NCI-H774 (cell line): ENCODE measurements around the gene ARHGAP23.
"Not testable (repeated sequence)": the region's sequence is repeated elsewhere in the genome, so short reads cannot be mapped to it uniquely, and the experiment has no call there.

ENCODE experiments used
- DNase-seq: peaks from one replicate; lab custom pipeline; 2025; lab: John Stamatoyannopoulos, UW

Gene ARHGAP23

DNA sequence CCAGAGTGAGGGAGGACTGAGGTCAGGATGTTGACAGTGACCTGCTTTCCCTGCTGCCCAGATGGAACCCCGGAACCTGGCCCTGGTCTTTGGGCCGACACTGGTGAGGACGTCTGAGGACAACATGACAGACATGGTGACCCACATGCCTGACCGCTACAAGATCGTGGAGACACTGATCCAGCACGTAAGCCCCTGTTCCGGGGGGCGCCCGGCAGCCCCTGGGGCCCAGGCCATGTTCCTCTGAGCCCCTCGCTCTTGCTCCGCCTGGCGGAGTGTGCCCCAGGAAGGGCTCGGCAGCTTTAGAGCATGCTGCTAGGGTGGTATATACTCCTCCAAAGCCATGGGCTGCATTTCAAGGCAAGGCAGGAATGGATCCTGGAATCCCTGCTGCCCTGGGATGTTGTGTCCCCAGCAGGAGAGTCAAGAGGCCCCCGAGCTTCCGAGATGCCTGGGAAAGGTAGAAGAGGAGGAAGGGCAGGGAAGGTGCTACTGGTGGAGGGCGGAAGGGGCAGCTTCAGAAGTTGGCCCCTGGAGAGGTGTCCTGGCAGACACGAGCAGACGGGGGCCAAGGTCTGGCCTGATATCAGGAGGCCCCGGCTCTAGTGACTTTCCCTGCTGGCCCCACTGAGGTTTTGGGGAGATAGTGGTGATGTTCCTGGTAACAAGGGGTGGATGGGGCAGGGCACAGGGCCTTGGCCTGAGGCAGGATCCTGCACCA lies 63.2 kb downstream of the ARHGAP23 start:
- DNase-seq, result not testable (repeated sequence)

DNA sequence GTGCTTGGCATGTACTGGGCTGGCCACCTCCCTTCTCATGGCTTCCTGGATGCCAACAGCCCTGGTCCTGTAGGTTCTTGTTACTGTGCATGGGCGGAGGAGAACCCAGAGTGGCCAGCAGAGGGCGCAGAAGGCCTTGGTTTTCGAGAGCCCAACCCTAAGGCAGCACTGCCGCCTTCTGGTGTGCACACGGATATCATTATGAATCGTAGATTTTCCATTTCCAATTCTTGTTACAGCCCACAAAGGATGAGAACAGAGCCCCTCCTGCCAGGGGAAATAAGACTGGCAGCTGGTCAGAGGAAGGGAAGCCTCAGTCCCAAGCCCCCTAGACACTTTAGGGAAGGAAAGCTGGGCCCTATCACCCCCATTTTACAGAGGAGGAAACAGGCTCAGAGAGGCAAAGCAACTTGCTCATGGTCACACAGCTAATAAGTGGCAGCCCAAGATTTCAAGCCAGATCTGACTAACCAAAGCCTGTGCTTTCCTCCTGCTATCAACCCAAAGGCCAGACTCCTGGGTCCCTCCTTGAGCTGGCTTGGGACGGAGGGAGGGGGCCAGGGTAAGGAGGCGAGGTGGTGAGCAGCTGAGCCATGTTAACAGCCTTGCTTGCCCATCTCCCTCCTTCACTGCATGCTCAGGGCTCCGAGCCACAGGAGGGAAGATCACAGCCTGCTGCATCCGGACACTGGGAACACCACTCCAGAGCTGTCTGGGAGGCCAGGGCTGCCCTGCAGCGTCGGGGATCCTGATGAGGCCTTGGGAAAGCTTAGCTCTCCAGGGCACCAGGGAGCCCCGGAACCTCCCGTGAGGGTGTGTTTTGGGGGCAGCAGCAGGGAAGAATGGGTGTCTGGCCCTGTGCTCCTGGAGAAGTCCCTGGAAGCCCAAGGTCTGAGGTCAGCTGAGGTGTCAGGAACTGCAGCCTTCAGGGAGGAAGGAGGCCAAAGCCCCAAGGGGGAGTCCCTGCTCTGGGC lies 64.1 kb downstream of the ARHGAP23 start:
- DNase-seq, result peak; percentile 88

DNA sequence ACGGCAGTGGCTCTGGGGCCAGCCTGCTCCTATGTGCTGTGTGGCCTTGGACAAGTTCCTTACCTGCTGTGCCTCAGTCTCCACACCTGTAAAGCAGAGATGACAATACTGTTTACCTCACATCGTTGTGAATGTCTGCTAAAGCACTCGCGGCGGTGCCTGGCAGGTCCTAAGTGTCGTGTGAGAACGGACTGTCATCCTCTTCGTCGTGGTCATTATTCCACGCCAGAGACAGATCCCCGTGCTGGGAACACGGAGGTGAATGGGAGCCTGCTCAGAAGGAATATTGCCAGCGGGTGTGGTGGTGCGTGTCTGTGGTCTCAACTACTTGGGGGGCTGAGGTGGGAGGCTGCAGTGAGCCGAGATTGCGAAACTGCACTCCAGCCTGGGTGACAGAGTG lies 65.9 kb downstream of the ARHGAP23 start:
- not testable (repeated sequence) for DNase-seq

DNA sequence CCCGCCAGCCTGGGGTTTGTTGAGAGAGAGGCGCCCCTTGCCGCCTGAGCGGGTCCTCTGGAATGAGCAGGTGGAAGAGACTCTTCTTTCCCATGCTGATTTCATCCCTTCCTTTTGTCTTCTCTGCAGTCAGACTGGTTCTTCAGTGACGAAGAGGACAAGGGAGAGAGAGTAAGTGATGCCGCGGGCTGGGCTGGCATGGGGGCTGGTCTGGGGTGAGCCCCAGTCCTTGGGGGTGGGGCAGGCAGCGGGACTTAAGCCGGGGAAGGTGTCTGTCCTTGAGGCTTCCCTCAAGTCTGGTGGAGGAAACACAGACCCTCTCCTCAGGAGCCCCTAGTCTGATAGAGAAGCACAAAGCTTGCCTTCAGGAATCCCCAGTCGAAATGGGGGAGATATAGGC lies 69.4 kb downstream of the ARHGAP23 start:
- DNase-seq, result not testable (repeated sequence)

DNA sequence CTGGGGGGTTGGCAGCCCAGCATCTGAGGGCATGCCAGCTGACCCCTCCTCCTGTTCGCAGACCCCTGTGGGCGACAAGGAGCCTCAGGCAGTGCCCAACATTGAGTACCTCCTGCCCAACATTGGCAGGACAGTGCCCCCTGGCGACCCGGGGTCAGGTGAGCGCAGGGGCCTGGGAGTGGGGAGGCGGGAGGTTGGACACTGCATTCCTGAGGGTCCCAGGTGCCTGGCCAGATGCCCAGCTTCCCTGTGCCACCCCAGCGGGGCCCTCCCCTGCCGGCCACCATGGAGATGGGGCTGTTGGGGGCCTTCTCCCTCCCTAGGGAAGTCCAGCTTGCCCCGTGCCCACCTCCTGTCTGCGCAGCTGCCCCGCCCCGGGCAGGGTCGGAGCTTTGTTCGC lies 70.1 kb downstream of the ARHGAP23 start:
- DNase-seq, result no peak

DNA sequence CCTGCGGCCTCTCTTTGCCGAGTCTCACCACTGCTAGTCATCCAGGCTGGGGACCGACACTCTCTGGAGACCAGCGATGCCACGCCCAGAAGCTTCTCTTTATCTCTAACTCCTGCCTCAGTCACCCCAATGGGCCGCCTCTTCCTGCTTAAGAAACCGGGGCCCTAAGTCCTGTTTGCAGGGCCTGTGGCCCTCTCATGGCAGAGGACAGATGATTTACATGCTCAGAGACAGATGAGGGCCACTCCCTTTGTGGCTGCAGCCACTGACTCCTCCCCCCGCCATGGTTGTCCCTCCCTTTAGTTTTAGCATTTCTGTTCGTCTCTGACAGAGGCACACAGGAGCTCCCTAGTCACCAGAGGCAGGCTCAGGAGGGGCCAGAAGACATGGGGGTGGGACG lies 71.0 kb downstream of the ARHGAP23 start:
- not testable (repeated sequence) for DNase-seq

DNA sequence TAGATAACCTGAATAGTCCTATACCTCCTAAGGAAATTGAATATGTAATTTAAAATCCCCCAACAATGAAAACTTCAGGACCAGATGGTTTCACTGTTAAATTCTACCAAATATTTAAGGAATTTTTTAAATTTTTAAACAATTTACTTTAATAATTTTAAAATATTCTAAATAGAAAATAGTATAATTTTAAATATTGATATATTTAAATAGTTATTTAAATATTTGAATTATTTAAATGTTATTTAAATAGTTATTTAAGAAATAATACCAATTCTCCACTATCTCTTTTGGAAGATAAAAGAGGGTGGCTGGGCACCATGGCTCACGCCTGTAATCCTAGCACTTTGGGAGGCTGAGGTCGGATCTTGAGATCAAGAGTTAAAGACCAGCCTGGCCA lies 73.5 kb downstream of the ARHGAP23 start:
- not testable (repeated sequence) for DNase-seq

DNA sequence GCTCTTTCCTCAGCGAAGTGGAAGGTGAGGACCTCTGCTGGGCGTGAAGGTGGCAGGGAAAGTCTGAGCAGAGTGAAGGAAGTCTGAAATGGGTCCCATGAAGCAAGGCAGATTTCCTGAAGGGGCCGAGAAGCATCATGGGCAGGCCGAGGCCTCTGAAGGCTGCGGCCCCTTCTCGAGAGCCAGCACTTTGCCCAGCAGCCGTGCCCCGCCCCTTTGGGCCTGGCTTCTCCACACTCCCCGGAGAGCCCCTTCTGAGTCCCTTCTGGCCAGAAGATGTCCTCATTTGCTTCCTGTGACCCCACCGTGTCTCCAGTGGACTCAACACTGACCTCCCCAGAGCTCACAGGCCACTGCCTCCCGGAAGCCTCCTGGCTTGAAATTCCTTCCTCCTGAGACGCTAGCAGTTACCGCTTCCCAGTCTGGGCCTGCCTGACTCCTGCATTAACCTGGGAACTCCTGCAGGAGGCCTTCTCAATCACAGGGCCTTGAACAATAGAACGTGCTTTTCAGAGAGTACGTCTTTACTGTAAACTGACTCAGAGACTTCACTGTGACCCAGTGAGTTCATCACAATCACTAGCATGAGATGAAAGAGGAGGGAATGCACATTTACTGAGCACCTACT lies 75.1 kb downstream of the ARHGAP23 start:
- DNase-seq, result not testable (repeated sequence)

DNA sequence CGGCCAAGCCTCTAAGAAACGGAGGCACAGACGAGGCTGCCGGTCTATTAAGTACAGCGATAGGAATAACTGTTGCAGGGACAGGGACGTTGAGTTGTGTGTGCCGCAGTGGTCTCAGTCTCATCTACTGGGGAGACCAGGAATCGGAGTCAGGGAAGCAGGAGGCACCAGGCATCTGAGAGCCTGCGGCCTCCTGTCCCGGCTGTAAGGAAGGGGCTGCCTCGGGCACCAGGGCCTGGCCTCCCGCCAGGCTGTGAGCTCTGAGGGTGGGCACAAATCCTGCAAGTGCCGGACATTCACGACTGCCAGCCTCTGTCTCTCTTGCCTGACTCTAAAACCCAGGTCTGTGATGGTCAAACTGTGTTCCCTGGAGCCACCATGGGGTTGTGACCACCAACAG lies 76.0 kb downstream of the ARHGAP23 start:
- DNase-seq, result no peak

DNA sequence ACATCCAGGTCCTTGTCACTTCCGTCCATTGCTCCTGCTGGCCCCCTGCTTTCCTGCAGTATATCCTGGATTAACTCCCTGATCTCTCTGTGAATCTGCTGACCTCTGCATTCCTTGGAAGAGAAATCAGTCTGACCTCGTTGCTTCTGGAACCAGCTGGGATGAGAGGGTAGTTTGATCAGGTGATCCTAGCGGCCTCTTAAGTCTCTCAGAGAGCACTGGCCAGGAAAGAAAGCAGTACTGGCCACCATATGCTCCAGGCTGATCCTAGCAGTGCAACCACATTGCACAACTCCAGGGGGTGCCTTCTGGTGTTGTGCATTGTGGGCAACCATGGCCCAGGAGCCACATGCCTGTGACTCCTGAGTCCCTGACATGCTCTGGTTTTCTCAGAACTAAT lies 79.2 kb downstream of the ARHGAP23 start:
- no peak for DNase-seq

DNA sequence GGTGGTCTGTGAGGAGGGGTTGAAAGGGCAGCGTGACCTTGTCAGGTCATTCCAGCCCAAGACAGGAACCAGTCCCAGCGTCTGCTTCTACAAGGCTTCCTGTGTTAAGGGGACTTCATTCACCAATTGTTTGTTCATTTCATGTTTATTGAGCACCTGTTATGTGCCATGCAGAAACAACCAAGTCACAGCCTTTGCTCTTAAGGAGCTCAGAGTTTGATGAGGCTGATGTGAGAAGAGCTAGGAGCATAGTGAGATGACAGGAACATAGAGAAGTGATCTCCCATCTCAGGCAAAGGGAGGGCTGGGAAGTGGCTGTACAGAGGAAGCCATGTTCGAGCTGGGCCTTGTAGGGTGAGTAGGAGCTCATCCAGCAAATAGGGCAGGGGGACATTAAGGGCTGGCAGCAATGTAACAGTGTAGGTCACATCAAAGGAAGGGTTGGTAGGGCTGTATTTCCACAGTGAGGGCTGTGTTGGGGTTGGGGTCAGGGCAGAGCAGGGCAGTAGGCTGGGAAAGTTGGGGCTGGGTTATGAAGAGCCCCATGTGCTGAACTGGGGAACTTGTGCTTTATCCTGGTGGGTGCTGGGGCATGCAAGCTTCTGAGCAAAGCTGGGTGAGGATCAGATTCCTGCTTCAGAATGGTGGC lies 79.8 kb downstream of the ARHGAP23 start:
- no peak for DNase-seq

DNA sequence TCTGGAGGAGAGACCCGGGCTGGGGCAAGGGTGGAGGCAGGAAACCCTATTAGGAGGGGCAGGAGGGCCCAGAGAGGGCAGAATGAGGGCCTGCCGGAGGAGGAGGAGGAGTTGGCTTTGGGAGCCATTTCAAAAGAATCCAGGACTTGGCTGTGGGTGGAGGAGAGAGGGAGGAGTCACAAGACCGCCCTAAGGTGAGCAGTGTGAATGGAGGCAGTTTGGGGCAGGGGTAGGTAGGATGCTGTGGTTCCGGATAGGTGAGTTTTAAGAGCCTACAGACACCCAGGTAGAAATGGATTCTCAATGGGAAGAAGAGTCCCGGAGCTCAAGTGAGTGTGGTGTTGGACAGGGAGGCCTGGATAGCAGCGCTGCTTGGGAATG lies 80.3 kb downstream of the ARHGAP23 start:
- DNase-seq, result no peak

DNA sequence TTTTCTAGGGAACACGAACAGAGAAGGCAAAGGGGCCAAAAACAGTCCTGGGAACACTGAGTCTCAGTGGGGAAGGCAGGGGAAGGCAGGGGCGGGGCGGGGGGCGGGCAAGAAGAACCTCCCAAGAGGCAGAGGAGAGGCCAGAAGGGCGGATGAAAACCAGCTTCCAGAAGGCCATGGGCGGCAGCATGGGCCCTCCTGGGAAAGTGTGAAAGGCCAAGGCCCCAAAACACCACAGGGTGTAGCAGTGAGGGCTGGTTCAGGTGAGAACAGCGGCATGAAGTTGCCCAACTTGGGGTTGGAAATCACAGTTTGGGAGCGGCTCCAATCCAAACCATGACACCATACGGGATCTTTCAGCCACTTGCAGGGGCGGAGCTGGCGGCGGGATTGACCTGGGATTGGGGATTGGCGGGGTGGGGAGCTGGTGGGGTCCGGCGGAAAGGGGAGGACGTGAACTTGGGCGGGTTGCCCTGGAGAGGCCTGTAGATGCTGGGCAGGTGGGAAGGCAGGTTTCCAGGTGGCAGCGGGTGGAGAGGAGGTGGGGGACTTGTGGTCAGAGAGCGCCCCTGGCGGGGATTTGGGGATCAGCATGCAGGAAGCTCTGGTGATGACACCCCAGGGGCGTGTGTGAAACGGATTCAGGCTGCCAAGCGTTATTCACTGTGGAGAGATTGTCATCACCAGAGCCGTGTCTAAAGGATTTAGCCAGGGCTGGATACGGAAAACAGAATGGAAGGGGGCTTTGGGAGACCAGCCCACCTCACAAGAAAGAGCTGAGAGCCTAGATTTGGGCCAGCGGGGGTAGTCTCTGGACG lies 80.9 kb downstream of the ARHGAP23 start:
- DNase-seq, result no peak

DNA sequence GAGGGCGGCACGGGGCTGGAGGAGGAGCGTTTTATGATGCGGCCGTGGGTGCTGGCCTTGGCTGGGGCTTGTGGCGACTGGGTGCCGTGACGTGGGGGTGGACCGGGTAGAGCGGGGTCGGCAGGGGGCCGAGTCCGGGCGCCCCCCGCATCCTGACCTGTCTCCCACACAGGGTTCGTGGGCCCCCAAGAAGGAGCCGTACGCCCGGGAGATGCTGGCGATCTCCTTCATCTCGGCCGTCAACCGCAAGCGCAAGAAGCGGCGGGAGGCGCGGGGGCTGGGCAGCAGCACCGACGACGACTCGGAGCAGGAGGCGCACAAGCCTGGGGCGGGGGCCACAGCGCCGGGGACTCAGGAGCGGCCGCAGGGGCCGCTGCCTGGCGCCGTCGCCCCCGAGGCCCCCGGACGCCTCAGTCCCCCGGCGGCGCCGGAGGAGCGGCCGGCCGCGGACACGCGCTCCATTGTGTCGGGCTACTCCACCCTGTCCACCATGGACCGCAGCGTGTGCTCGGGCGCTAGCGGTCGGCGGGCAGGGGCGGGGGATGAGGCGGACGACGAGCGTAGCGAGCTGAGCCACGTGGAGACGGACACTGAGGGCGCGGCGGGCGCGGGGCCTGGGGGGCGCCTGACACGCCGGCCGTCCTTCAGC lies 81.6 kb downstream of the ARHGAP23 start:
- no peak for DNase-seq

DNA sequence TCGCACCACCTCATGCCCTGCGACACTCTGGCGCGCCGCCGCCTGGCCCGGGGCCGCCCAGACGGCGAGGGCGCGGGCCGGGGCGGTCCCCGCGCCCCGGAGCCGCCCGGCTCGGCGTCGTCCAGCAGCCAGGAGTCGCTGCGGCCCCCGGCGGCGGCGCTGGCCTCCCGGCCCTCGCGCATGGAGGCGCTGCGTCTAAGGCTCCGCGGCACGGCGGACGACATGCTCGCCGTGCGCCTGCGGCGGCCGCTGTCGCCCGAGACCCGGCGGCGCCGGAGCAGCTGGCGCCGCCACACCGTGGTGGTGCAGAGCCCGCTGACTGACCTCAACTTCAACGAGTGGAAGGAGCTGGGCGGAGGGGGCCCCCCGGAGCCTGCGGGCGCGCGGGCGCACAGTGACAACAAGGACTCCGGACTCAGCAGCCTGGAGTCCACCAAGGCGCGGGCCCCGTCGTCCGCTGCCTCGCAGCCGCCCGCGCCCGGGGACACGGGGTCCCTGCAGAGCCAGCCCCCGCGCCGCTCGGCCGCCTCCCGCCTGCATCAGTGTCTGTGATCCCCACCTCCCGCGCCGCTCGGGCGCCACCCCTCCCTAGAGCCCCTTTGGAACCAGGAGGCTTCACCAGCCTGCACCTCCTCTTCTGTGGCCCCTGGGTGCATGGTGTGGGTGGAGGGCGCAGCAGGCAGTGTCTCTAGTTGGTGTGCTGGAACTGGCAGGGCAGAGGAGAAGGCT lies 82.3 kb downstream of the ARHGAP23 start:
- no peak for DNase-seq

DNA sequence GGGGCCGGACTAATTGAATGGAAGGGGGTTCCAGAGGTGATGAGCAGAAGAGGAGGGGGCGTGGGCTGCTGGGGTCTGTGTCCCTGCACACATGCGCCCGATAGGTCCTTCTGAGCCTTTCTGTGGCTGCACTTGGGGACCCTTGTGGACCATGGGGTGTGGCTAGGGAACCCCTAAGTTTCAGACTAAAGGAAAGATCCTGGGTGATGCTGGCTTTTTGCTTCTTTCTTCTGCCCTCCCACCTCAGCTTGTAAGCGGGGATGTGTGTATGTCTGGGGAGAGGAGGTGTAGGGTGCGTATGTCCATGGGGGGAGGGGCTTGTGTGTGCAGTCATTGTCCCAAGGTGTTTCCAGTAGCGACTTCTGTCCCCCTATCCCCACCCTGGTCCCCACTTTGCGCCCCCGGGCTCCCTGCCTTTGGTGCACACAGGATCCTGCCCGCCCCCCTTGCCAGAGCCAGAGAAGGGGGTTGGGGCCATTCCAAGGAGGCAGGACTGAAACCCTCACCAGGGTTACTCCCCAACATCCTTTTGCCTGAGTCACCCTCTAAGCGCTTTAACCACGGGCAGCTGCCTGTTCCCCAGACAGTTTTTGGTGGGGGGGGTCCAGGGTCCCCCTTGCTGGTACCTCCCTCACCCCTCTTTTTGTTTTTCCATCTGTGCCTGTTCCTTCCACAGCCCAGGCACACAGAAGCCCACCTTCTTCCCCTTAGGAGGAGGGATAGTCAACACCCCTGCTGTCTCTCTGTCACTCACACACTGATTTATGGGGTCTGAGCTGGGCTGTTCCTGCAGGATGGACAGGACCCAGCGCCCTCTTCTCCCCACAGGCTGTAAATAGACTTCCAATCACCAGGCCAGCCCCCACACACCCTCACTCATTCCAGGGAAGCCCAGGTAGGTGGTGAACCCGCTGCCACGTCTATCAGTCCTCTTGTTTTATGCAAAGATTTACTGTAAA lies 83.2 kb downstream of the ARHGAP23 start:
- DNase-seq, result no peak

DNA sequence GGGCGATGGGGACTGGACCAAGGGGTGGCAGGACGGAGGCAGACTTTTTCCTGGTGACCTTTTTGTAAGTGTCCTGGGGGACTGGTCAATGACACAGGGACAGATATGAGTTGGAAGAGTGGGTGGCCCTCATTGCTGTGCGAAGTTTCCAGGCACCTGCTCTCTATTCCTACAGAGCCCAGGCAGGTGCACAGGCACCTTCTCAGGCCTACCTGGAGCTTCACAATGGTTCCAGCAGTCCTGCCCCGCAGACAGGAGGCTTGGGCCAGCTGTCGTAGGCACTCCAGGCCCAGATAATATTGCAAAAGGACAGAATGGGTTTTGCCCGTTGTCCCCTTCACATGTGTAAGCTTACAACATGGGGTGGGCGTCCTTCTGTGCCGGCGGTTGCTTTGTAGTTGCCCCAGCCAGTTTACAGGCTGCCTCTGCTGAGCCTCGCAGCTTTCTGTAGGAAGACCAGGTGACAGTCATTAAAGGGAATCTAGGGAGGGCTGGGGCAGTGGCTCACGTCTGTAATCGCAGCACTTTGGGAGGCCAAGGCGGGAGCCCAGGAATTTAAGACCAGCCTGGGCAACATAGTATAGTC lies 84.3 kb downstream of the ARHGAP23 start:
- DNase-seq, result no peak

DNA sequence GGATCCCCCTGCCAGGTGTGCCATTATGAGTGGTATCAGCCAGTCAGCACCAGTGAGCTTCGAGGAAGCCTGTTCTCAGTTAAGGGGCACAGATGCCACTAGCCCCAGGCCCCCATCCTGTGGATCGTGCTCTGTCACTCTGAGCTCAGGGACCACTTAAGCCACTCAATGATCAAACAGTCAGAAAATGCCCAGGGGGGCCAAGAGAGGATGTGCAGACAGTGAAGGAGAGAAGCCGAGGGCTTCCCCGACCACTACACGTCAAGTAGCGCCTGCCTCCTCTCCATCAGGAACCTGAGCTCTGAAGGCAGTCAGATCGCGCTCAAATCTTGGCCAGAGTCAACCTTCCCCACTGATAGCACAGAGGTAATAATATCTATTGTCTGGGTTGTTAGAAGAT lies 98.3 kb downstream of the ARHGAP23 start:
- not testable (repeated sequence) for DNase-seq
